ENCODE data around the gene RHOA. TPM values are rescaled to one million over a fixed set of nuclear protein-coding genes. Genes with fewer than 3 reads are reported as not detected.
A peak's percentile ranks its signal among the peaks of the same experiment; 100 is the strongest.

RHOA gene
- total and polyA plus RNA-seq, 10 of the 15 experiments (the other 5 are each of a cell fraction or from before 2014, with no cell fraction given), result 246 to 1,049 (median 515) TPM

DNA sequence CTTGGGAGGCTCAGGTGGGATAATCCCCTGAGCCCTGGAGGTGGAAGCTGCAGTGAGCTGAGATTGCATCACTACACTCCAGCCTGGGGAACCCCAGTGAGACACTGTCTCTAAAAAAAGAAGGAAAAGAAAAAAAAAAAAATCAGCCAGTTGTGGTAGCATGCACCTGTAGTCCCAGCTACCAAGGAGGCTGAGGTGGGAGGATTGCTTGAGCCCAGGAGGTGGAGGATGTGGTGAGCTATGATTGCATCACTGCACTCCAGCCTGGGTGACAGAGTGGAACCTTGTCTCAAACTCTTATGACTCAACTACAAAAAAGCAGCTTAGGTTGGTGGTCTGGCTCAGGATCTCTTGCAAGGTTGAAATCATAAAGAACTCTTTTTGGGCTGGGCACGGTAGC lies 34.3 kb downstream of the RHOA start:
- ATAC-seq (peak; percentile 86), DNase-seq (ENCODE audit: low read depth, low spot score) (peak; percentile 42), FAIRE-seq (no peak)
- in situ Hi-C loops (cut with MboI) (no loop called here), intact Hi-C loops (cut with micrococcal nuclease; ENCODE audit: unreplicated experiment) (no loop called here)
- no peaks in the 10 kb centered on the region for H3K27me3 ChIP-seq (replicated peaks in 1 of 2; ENCODE audit: control insufficient read depth in 2 of 2, insufficient read depth in 2 of 2, low read length in 1 of 2)
- CTCF ChIA-PET, result no interaction called here
- peaks cover 14% of the 10 kb centered on the region for H3K4me1 ChIP-seq (ENCODE audit: control insufficient read depth, insufficient read depth, low read length)
- 91% methylated on average over 1 of the region's 1 CpG for WGBS (ENCODE audit: insufficient coverage, insufficient replicate concordance, low lambda C conversion rate, missing lambda C conversion rate)
- H2AFZ ChIP-seq (ENCODE audit: control insufficient read depth, low read depth, low read length), result no peak overlapping the region
- SMC1A ChIA-PET (ENCODE audit: uncharacterized antibody, unreplicated experiment), result interaction anchor here (0.6 to 1.3 kb wide), 5 partner anchors 32 to 204 kb away, joined by 3 to 4 read pairs (median 3); partner anchors contain the start of genes TCTA and USP4
- peaks cover 10 to 15% of the 10 kb centered on the region in 2 experiments; a peak in 3 of 4 replicates for H3K36me3 ChIP-seq (ENCODE audit: control insufficient read depth in 2 of 2, insufficient read depth in 2 of 2, low read length in 1 of 2)
- BruUV-seq (replicated peaks), result no TSS peak
- peaks cover 21% of the 10 kb centered on the region; the same call in 2 of the 3 replicates for H3K9me3 ChIP-seq (replicated peaks; ENCODE audit: control insufficient read depth, insufficient read depth, low read length)
- H4K20me1 ChIP-seq (ENCODE audit: control insufficient read depth, insufficient read depth), result no peaks in the 10 kb centered on the region
- POLR2A ChIA-PET, result interaction anchor here (0.7 kb wide), 1 partner anchor 908 kb away, joined by 3 read pairs; no protein-coding TSS in a partner anchor
- no peak overlapping the region for H3K4me3 ChIP-seq
- H3K4me2 ChIP-seq (ENCODE audit: control insufficient read depth, insufficient read depth), result no peak overlapping the region
- H3K9ac ChIP-seq (ENCODE audit: control insufficient read depth, insufficient read depth, low read length), result no peak overlapping the region
- no peak overlapping the region for H3K27ac ChIP-seq (ENCODE audit: control insufficient read depth, insufficient read depth)
- H3K79me2 ChIP-seq (ENCODE audit: control insufficient read depth, insufficient read depth, low read length), result peaks cover 70% of the 10 kb centered on the region
- RAD21 ChIA-PET (ENCODE audit: unreplicated experiment), result interaction anchor here (1.4 kb wide), 1 partner anchor 67 kb away, joined by 3 read pairs; no protein-coding TSS in a partner anchor
- TF ChIP-seq EED (IDR thresholded peaks at IDR 0.05; ENCODE audit: low read depth) (peak; percentile 53; the same call in 1 of the 2 replicates), ATF7 (IDR thresholded peaks at IDR 0.05; ENCODE audit: low read depth) (no peak), MTA2 (IDR thresholded peaks at IDR 0.05; ENCODE audit: low read depth) (no peak), SIX5 (IDR thresholded peaks at IDR 0.05; ENCODE audit: low read depth, low read length, severe bottlenecking) (no peak), JUNB (IDR thresholded peaks at IDR 0.05) (peak; percentile 36), GATAD2B (conservative IDR thresholded peaks at IDR 0.05; ENCODE audit: low read depth) (no peak), RCOR1 (conservative IDR thresholded peaks at IDR 0.05; ENCODE audit: low read depth, low read length) (no peak), CREM (IDR thresholded peaks at IDR 0.05; ENCODE audit: low read depth) (peak; percentile 36; the same call in 1 of the 2 replicates), SPI1 (IDR thresholded peaks at IDR 0.05; ENCODE audit: borderline replicate concordance, insufficient read depth, low read depth, low read length) (no peak), ZNF274 (IDR thresholded peaks at IDR 0.05; ENCODE audit: insufficient read depth, insufficient read length) (no peak), SRF (IDR thresholded peaks at IDR 0.05; ENCODE audit: low read depth in 2 of 2, low read length in 2 of 2) (no peak), RUNX3 (IDR thresholded peaks at IDR 0.05; ENCODE audit: low read length) (peak; percentile 80), MYB (IDR thresholded peaks at IDR 0.05; ENCODE audit: borderline replicate concordance, low read depth, low read length) (no peak), KAT2A (conservative IDR thresholded peaks at IDR 0.05; ENCODE audit: control insufficient read depth, low read depth, low read length) (no peak), MEF2A (IDR thresholded peaks at IDR 0.05; ENCODE audit: insufficient read depth, low read depth, low read length) (no peak), MYC (IDR thresholded peaks at IDR 0.05; ENCODE audit: insufficient read depth, insufficient read length, insufficient replicate concordance, low read length, severe bottlenecking) (no peak), BRCA1 (IDR thresholded peaks at IDR 0.05; ENCODE audit: low read depth, low read length) (no peak)
- TF ChIP-seq, protein P1, sequence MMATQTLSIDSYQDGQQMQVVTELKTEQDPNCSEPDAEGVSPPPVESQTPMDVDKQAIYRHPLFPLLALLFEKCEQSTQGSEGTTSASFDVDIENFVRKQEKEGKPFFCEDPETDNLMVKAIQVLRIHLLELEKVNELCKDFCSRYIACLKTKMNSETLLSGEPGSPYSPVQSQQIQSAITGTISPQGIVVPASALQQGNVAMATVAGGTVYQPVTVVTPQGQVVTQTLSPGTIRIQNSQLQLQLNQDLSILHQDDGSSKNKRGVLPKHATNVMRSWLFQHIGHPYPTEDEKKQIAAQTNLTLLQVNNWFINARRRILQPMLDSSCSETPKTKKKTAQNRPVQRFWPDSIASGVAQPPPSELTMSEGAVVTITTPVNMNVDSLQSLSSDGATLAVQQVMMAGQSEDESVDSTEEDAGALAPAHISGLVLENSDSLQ (IDR thresholded peaks at IDR 0.05), result no peak
- TF ChIP-seq, protein P2, sequence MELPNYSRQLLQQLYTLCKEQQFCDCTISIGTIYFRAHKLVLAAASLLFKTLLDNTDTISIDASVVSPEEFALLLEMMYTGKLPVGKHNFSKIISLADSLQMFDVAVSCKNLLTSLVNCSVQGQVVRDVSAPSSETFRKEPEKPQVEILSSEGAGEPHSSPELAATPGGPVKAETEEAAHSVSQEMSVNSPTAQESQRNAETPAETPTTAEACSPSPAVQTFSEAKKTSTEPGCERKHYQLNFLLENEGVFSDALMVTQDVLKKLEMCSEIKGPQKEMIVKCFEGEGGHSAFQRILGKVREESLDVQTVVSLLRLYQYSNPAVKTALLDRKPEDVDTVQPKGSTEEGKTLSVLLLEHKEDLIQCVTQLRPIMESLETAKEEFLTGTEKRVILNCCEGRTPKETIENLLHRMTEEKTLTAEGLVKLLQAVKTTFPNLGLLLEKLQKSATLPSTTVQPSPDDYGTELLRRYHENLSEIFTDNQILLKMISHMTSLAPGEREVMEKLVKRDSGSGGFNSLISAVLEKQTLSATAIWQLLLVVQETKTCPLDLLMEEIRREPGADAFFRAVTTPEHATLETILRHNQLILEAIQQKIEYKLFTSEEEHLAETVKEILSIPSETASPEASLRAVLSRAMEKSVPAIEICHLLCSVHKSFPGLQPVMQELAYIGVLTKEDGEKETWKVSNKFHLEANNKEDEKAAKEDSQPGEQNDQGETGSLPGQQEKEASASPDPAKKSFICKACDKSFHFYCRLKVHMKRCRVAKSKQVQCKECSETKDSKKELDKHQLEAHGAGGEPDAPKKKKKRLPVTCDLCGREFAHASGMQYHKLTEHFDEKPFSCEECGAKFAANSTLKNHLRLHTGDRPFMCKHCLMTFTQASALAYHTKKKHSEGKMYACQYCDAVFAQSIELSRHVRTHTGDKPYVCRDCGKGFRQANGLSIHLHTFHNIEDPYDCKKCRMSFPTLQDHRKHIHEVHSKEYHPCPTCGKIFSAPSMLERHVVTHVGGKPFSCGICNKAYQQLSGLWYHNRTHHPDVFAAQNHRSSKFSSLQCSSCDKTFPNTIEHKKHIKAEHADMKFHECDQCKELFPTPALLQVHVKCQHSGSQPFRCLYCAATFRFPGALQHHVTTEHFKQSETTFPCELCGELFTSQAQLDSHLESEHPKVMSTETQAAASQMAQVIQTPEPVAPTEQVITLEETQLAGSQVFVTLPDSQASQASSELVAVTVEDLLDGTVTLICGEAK (IDR thresholded peaks at IDR 0.05; ENCODE audit: borderline replicate concordance), result no peak
- TF ChIP-seq, protein P3, sequence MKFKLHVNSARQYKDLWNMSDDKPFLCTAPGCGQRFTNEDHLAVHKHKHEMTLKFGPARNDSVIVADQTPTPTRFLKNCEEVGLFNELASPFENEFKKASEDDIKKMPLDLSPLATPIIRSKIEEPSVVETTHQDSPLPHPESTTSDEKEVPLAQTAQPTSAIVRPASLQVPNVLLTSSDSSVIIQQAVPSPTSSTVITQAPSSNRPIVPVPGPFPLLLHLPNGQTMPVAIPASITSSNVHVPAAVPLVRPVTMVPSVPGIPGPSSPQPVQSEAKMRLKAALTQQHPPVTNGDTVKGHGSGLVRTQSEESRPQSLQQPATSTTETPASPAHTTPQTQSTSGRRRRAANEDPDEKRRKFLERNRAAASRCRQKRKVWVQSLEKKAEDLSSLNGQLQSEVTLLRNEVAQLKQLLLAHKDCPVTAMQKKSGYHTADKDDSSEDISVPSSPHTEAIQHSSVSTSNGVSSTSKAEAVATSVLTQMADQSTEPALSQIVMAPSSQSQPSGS (IDR thresholded peaks at IDR 0.05; ENCODE audit: low read length), result peak; percentile 50; the same call in 1 of the 2 replicates
